ENCODE results near the gene FPR2.

Gene FPR2

GRCh38 chr19:51746731-51747130 lies 14.2 kb upstream of the FPR2 start:
- TF ChIP-seq ZNF384 (IDR thresholded peaks at IDR 0.05) (no peak), ARNT (IDR thresholded peaks at IDR 0.05) (no peak), NFRKB (IDR thresholded peaks at IDR 0.05) (no peak), ELF4 (IDR thresholded peaks at IDR 0.05) (no peak), SUZ12 (IDR thresholded peaks at IDR 0.05) (no peak), BHLHE40 (IDR thresholded peaks at IDR 0.05; ENCODE audit: borderline replicate concordance) (no peak), PKNOX1 (IDR thresholded peaks at IDR 0.05) (no peak), FOXA1 (IDR thresholded peaks at IDR 0.05) (no peak), FOXM1 (IDR thresholded peaks at IDR 0.05; ENCODE audit: borderline replicate concordance) (no peak), L3MBTL2 (conservative IDR thresholded peaks at IDR 0.05) (no peak), SP1 (IDR thresholded peaks at IDR 0.05) (no peak), LEF1 (IDR thresholded peaks at IDR 0.05; ENCODE audit: borderline replicate concordance) (no peak), TARDBP (IDR thresholded peaks at IDR 0.05) (no peak), FOXK2 (IDR thresholded peaks at IDR 0.05) (no peak), HDGF (IDR thresholded peaks at IDR 0.05; ENCODE audit: borderline replicate concordance) (no peak), CTBP1 (IDR thresholded peaks at IDR 0.05; ENCODE audit: borderline replicate concordance) (no peak)
- DNase-seq (ENCODE audit: extremely low spot score), result no peak
- ChIA-PET CTCF (no interaction called here), POLR2A (no interaction called here)

GRCh38 chr19:51749979-51750378 lies 11.0 kb upstream of the FPR2 start:
- DNase-seq (ENCODE audit: extremely low spot score), result no peak
- ChIA-PET POLR2A (no interaction called here), CTCF (no interaction called here)
- no peak for TF ChIP-seq BHLHE40 (IDR thresholded peaks at IDR 0.05; ENCODE audit: borderline replicate concordance)
- no peak for TF ChIP-seq HDGF (IDR thresholded peaks at IDR 0.05; ENCODE audit: borderline replicate concordance)
- no peak for TF ChIP-seq ARNT (IDR thresholded peaks at IDR 0.05)
- no peak for TF ChIP-seq SUZ12 (IDR thresholded peaks at IDR 0.05)
- TF ChIP-seq FOXA1 (IDR thresholded peaks at IDR 0.05), result no peak

DNA sequence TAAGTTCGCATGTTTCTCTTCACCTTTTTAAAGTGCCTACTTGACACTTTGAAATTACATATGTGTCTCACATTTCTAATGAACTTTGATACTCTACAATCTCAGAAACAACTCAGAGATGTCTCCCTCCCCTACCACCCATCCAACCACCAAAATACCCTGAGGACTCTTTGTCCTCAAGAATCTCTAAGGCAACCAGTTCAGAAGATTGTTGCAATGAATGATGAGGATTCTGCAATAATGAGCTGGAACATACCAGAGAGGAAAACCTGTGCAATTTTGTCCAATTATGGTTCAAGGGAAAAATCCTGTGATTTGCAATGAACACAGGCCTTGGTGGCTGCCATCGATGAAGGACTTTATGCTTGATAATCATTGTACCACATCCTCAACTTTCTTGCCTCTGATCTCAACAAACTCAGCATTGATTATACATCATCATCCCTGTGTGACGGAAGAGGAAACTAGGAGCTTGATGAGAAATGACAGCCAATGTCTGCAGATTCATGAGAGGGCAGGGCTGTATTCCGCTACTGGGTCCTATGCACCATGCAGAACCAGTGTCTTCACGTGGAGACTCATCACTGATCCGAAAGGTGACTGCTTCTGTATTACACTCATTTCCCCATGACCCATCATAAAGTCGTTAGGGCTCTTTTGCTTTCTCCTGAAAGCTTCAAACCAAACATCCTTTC lies 10.4 kb upstream of the FPR2 start:
- TF ChIP-seq FOXK2 (IDR thresholded peaks at IDR 0.05) (no peak), NFRKB (IDR thresholded peaks at IDR 0.05) (no peak), SP1 (IDR thresholded peaks at IDR 0.05) (no peak), FOXM1 (IDR thresholded peaks at IDR 0.05; ENCODE audit: borderline replicate concordance) (no peak), ARNT (IDR thresholded peaks at IDR 0.05) (no peak), FOXA1 (IDR thresholded peaks at IDR 0.05) (no peak), ZNF384 (IDR thresholded peaks at IDR 0.05) (no peak), ELF4 (IDR thresholded peaks at IDR 0.05) (no peak), CTBP1 (IDR thresholded peaks at IDR 0.05; ENCODE audit: borderline replicate concordance) (no peak), L3MBTL2 (conservative IDR thresholded peaks at IDR 0.05) (no peak), TARDBP (IDR thresholded peaks at IDR 0.05) (no peak), PKNOX1 (IDR thresholded peaks at IDR 0.05) (no peak), LEF1 (IDR thresholded peaks at IDR 0.05; ENCODE audit: borderline replicate concordance) (no peak), SUZ12 (IDR thresholded peaks at IDR 0.05) (no peak), HDGF (IDR thresholded peaks at IDR 0.05; ENCODE audit: borderline replicate concordance) (no peak), BHLHE40 (IDR thresholded peaks at IDR 0.05; ENCODE audit: borderline replicate concordance) (no peak)
- ChIA-PET CTCF (no interaction called here), POLR2A (no interaction called here)
- DNase-seq (ENCODE audit: extremely low spot score), result no peak

GRCh38 chr19:51751655-51752054 lies 9.3 kb upstream of the FPR2 start, which contains the start of gene FPR1:
TSS of gene FPR1 (minus strand) at chr19:51751878. CDS start at chr19:51746994, 4,884 bp downstream.
- DNase-seq (ENCODE audit: extremely low spot score), result no peak
- ChIA-PET CTCF (no interaction called here), POLR2A (no interaction called here)
- TF ChIP-seq NFRKB (IDR thresholded peaks at IDR 0.05), result no peak
- TF ChIP-seq ELF4 (IDR thresholded peaks at IDR 0.05), result no peak
- no peak for TF ChIP-seq TARDBP (IDR thresholded peaks at IDR 0.05)
- TF ChIP-seq FOXK2 (IDR thresholded peaks at IDR 0.05), result no peak
- TF ChIP-seq LEF1 (IDR thresholded peaks at IDR 0.05; ENCODE audit: borderline replicate concordance), result no peak

- POLR2A ChIA-PET, result no interaction called here
- TF ChIP-seq HDGF (IDR thresholded peaks at IDR 0.05; ENCODE audit: borderline replicate concordance) (no peak), ZNF384 (IDR thresholded peaks at IDR 0.05) (no peak), CTBP1 (IDR thresholded peaks at IDR 0.05; ENCODE audit: borderline replicate concordance) (no peak), PKNOX1 (IDR thresholded peaks at IDR 0.05) (no peak), BHLHE40 (IDR thresholded peaks at IDR 0.05; ENCODE audit: borderline replicate concordance) (no peak), FOXM1 (IDR thresholded peaks at IDR 0.05; ENCODE audit: borderline replicate concordance) (no peak), SUZ12 (IDR thresholded peaks at IDR 0.05) (no peak), ELF4 (IDR thresholded peaks at IDR 0.05) (no peak), NFRKB (IDR thresholded peaks at IDR 0.05) (no peak), ARNT (IDR thresholded peaks at IDR 0.05) (no peak), FOXK2 (IDR thresholded peaks at IDR 0.05) (no peak), L3MBTL2 (conservative IDR thresholded peaks at IDR 0.05) (no peak), FOXA1 (IDR thresholded peaks at IDR 0.05) (no peak)
- DNase-seq (ENCODE audit: extremely low spot score), result no peak
- CTCF ChIA-PET, result no interaction called here
These were observed 6.9 kb upstream of the FPR2 start for GRCh38 chr19:51754109-51754508.

- CTCF ChIA-PET, result no interaction called here
- no peak for DNase-seq (ENCODE audit: extremely low spot score)
- TF ChIP-seq BHLHE40 (IDR thresholded peaks at IDR 0.05; ENCODE audit: borderline replicate concordance) (no peak), FOXK2 (IDR thresholded peaks at IDR 0.05) (no peak), FOXA1 (IDR thresholded peaks at IDR 0.05) (no peak), ZNF384 (IDR thresholded peaks at IDR 0.05) (no peak), LEF1 (IDR thresholded peaks at IDR 0.05; ENCODE audit: borderline replicate concordance) (no peak), PKNOX1 (IDR thresholded peaks at IDR 0.05) (no peak), ELF4 (IDR thresholded peaks at IDR 0.05) (no peak), L3MBTL2 (conservative IDR thresholded peaks at IDR 0.05) (no peak), SP1 (IDR thresholded peaks at IDR 0.05) (no peak), ARNT (IDR thresholded peaks at IDR 0.05) (no peak), FOXM1 (IDR thresholded peaks at IDR 0.05; ENCODE audit: borderline replicate concordance) (no peak), SUZ12 (IDR thresholded peaks at IDR 0.05) (no peak), NFRKB (IDR thresholded peaks at IDR 0.05) (no peak), TARDBP (IDR thresholded peaks at IDR 0.05) (no peak), HDGF (IDR thresholded peaks at IDR 0.05; ENCODE audit: borderline replicate concordance) (no peak), CTBP1 (IDR thresholded peaks at IDR 0.05; ENCODE audit: borderline replicate concordance) (no peak)
- POLR2A ChIA-PET, result no interaction called here
These were observed 6.2 kb upstream of the FPR2 start for GRCh38 chr19:51754770-51755169.

Data from HEK293T (cell line).